BE2C (cell line): Measurements from ENCODE around the gene P2RY6.
A peak's percentile ranks its signal among the peaks of the same experiment; 100 is the strongest.
"Not testable (repeated sequence)": the region's sequence is repeated elsewhere in the genome, so short reads cannot be mapped to it uniquely, and the experiment has no call there.

Experiments
- DNase-seq: peaks from one replicate; pipeline ENCODE4 v3.0.0-alpha.2; 2020
- H3K27me3 ChIP-seq: fragments of 250-450 bp; sonication (Bioruptor Pico); 2 replicates; pipeline ENCODE4 v1.5.1; 2020; ENCODE audit warnings: mild to moderate bottlenecking
- H3K36me3 ChIP-seq: fragments of 250-450 bp; sonication (Bioruptor Pico); 2 replicates; pipeline ENCODE4 v1.5.1; 2020; ENCODE audit warnings: mild to moderate bottlenecking
- H3K4me1 ChIP-seq: fragments of 250-450 bp; sonication (Bioruptor Pico); 2 replicates; pipeline ENCODE4 v1.5.1; 2020
- H3K4me3 ChIP-seq: 2 replicates; pipeline ENCODE4 v1.5.1; 2011; ENCODE audit warnings: low read depth, low read length
- H3K9me3 ChIP-seq: fragments of 250-450 bp; sonication (Bioruptor Pico); 2 replicates; pipeline ENCODE4 v1.5.1; 2020
- CTCF ChIP-seq: IDR thresholded peaks from 2 replicates; pipeline ENCODE4 v1.5.1; 2012; ENCODE audit warnings: mild to moderate bottlenecking, low read depth, low read length

The P2RY6 gene

GRCh38 chr11:73227571-73228211, 44.4 kb upstream of the P2RY6 start:
- Histone ChIP-seq H3K36me3 (no peaks in the 10 kb centered on the region), H3K4me3 (no peak overlapping the region), H3K4me1 (no peaks in the 10 kb centered on the region), H3K9me3 (no peaks in the 10 kb centered on the region), H3K27me3 (no peaks in the 10 kb centered on the region)
- TF ChIP-seq CTCF: no peak
- no peak for DNase-seq

- peak; percentile 2 for DNase-seq
- TF ChIP-seq CTCF: no peak
These were observed 43.6 kb upstream of the P2RY6 start for GRCh38 chr11:73228268-73229134.

GRCh38 chr11:73229321-73229895, 42.7 kb upstream of the P2RY6 start:
- no peaks in the 10 kb centered on the region for H3K4me1 ChIP-seq
- no peaks in the 10 kb centered on the region for H3K36me3 ChIP-seq
- DNase-seq: peak; percentile 6
- H3K4me3 ChIP-seq: no peak overlapping the region
- no peak for TF ChIP-seq CTCF
- no peaks in the 10 kb centered on the region for H3K27me3 ChIP-seq
- no peaks in the 10 kb centered on the region for H3K9me3 ChIP-seq

More at GRCh38 chr11:73228268-73229134, 43.6 kb upstream of the P2RY6 start:
- Histone ChIP-seq H3K36me3 (no peaks in the 10 kb centered on the region), H3K27me3 (no peaks in the 10 kb centered on the region), H3K4me3 (no peak overlapping the region), H3K4me1 (no peaks in the 10 kb centered on the region), H3K9me3 (no peaks in the 10 kb centered on the region)

- Histone ChIP-seq H3K9me3 (no peaks in the 10 kb centered on the region), H3K4me3 (no peak overlapping the region), H3K27me3 (no peaks in the 10 kb centered on the region), H3K36me3 (no peaks in the 10 kb centered on the region), H3K4me1 (no peaks in the 10 kb centered on the region)
- no peak for DNase-seq
- no peak for TF ChIP-seq CTCF
These were observed 42.0 kb upstream of the P2RY6 start for GRCh38 chr11:73229896-73230875.

GRCh38 chr11:73230931-73231330, 41.2 kb upstream of the P2RY6 start:
- no peaks in the 10 kb centered on the region for H3K9me3 ChIP-seq
- DNase-seq: no peak
- H3K4me1 ChIP-seq: no peaks in the 10 kb centered on the region
- no peak overlapping the region for H3K4me3 ChIP-seq
- H3K36me3 ChIP-seq: no peaks in the 10 kb centered on the region
- TF ChIP-seq CTCF: no peak
- no peaks in the 10 kb centered on the region for H3K27me3 ChIP-seq

GRCh38 chr11:73232487-73232886, 39.7 kb upstream of the P2RY6 start:
- H3K4me1 ChIP-seq, H3K9me3 ChIP-seq, H3K27me3 ChIP-seq, H3K4me3 ChIP-seq, H3K36me3 ChIP-seq, DNase-seq: not testable (repeated sequence)
